HG02870 (cell line): ENCODE measurements around the gene SCMH1.

Experiments
- ATAC-seq: cut with Tn5 transposase; IDR thresholded peaks from one replicate; pipeline ENCODE4 v1.9.1; 2021; ENCODE audit warnings: mild to moderate bottlenecking, moderate library complexity; ENCODE audit not compliant: unreplicated experiment

The SCMH1 gene

DNA sequence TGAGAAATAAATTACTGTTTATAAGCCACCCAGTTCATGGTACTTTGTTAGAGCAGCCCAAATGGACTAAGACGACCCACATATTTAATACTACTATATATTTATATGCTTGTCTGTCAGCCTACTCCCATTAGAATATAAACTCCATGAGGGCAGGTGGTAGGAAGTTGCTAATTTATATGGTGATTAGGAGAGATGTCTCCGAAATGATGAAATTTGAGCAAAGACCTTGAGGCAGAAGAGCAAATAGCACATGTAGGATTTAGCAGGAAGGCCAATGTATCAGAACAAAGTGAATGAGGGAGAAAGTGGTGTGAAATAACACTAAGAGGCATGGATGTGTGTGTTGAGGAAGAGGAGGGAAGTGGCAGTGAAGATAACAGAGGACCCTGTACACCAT lies 210.0 kb downstream of the SCMH1 start:
- ATAC-seq = no peak

DNA sequence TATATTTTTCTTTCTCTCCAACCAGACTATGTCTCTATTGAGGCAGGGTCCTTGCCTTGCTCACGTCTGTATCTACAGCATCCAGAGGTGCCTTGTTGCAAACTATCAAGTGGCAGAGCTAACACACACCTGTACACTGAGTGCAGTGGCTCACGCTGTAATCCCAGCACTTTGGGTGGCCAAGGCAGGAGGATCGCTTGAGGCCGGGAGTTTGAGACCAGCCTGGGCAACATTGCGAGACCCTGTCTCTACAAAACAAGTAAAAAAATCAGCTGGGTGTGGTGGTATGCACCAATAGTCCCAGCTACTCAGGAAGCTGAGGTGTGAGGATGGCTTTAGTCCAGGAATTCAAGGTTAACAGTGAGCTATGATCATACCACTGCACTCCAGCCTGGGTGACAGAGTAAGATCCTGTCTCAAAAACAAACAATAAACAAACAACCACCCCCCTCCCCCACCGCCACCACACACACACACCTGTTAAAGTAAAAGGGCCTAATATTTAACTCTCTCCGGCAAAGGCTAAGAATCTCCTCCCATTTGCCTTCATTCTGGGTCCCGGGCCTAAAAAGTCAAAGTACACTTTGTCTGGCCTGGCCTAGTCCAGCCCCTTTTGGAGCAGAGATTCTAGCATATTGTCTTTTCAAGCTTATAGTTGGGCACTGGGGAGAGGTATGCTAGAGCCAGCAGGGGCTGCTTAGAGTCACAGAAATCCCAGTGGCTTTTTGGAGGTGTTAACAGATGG lies 211.1 kb downstream of the SCMH1 start:
- ATAC-seq = no peak

DNA sequence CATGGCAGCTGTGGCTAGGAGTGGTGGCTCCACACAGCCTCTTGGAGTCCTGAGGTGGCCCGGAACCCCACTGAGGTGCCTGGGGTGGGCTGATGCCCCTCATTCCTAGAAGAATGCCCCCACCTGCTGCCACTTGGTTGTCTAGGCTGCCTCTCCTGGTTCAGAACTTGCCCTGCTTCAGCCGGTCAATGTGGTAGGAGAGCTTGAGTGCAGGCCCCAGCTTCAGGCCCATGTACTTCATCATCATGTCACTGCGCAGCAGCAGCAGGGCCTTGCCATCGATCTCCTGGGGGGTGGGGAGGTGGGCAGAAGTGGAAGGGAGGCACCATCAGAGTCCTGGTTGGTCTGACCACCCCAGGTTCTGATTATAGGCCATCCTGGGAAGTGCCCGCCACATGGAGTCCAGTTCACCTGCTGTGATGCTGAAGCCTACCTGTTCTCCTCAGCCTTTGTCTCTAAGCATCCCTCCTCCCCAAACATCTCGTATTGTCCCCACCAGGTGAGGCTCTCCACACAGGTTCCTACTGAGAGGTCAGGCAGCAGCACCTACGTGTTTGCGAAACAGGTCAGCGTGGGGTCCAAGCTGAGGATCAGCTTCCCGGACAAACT lies 214.0 kb downstream of the SCMH1 start:
- no peak for ATAC-seq

DNA sequence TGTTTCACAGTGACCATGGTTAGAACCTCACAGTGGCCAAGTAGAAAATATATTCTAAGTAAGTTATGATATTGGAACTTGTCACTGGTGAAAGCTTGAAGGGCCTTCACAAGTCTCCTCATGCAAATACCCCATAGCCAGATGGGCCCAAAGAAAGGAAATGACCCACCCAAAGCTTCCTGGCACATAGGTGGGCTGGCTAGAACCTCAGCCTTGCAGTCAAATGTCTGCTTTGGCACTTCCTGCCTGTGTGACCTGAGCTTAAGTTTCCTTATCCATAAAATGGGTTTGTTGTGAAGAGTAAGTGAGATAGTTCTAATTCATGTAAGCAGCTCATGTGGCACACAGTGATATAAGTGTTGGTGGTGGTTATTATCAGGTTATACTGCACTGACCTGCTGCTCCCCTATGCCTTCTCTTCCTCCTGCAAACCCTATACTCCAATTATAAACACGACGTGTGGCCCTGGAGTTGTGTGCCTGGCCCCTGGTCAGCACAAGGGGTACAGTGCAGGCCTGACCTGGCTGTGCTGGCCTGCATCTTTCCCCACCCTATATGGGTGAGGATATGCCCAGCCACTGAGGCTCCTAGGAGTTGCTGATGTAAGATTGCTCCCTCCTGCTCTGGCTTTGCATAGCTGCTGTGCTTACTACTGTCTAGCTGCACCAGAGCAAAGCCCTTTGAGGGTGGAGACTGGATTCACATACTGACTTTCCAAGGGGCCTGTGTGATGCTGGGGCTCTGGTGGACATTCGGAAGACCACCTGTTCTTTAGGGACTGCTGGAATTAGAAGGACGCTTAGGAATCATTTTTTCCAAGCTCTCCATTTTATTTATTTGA lies 215.9 kb downstream of the SCMH1 start:
- no peak for ATAC-seq

DNA sequence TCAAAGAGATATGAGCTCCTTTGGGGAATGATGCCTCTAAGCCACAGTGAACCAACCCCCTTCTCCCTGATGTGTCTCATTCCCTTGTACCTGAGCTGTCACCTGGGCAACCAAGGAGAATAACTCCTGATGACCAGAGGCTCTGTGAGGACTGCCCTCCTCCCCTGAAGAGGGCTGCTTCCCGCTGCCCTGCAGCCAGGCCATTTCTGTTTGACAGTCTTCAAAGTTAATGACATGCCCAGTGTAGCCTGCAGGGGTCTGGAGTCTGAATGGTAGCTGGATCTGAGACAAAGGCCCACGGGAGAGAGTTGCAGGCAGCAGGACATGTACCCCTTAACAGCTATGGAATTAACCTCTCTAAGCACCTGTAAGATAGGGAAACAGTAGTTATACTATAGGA lies 217.2 kb downstream of the SCMH1 start:
- no peak for ATAC-seq

DNA sequence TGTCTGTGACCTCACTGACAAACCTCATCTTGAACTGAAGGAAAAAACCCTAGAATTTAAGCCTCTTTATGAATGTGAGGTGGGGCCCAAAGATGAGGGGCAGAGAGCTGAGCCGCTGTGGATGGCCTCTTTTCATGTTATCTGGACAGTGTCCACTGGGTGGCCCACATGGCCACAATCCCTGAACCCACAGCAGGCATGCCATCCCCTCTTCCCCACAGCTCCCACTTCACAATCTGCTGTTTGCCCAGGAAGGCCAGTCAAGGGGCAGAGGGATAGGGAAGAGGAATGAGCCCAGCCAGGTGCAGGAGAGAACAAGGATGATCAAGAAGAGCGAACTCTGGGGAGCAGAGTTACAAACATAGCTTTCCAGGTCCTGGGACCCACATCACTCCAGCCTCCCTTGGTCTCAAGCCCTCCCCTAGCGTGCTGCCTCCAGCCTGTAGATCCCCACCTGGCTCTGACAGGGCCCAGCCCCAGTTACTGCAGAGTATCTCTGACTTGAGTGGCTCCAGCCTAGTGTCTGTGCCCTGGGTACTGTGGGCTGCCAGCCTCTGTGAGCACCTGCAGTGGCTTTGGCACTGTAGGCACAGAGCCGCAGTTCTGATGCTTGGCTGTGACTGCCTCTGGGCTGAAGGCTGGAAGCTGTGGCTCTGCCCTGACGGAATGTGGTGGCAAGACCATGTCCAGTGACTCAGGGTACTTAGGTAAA lies 218.7 kb downstream of the SCMH1 start:
- no peak for ATAC-seq

DNA sequence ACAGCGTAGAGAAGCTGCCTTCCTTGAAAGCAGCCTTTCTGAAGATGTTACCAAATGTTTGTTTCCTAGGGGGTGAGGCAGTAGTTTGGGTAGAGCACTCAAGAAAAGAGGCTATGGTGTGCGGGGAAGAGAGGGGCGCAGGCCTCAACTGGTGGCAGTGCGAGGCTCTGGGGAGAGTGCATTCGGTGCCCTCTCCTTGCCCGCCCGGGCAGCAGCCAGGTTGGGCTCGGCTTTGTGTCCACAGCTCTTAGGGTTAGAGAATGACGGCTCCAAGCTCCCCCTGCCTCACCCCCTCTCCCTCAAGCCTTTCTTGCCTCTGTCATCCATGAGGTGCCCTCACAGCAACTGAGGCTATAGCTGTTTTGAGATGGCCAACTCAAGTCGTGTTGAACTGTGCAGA lies 219.7 kb downstream of the SCMH1 start:
- ATAC-seq = no peak

DNA sequence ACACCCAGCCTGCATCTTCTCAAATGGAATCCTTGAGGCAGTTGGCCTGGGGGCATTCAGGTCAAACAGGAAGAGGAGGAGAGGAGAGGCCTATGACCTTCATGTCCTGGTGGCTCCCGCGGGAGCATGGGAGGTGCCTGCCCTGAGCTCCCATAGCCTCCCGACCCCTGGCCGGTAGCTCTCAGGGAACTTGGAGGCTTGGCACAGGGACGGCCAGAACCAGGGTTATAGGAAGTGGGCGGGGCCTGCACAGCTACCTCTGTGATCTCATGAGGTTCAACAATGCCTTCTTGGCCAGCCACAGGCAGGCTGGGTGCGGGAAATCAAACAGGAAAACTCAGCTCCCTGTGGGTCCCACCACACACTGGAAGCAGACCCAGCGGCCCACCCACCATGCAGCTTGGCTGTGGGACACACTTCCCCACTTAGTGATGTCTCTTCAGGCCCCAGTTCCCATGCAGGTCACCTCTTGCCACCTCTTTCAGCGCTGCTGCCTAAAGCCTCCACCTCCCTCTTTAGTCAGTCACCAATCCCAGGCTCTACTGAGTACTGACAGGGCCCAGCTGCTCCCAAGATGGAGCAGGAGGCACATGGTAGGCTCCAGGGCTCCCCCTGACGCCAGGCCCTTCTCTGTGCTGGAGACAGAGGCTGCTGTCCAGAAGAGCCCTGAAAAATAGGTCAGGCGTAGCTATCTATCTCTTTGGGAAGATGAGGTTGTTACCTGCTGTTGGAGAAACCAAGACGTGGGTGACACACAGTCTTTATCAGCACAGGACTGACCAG lies 220.4 kb downstream of the SCMH1 start, which contains the start of gene SLFNL1:
Gene SLFNL1, minus strand, starts transcription at position 200 of the 783 bp plus-strand sequence. CDS start 1,065 bp downstream, outside the sequence.
- ATAC-seq = no peak

DNA sequence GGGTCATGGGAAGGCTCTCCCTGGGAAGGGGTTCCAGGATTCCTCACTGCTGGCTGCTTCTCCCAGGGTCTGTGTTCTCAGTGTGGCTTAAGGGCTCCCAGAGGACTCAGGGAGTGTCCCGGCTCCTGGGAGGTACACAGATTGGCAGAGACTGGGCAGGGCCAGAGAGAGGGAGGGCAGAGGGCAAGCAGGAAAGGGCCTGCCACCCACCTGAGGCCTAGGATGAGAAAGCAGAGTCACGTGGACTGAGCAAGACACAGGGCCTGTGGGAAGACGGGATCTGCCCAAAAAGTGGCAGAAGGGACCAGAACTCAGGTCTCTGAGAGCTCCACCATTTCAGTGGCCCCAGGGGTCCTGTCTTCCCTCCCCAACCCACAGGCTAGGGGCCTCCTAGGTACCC lies 221.5 kb downstream of the SCMH1 start:
- ATAC-seq = no peak

DNA sequence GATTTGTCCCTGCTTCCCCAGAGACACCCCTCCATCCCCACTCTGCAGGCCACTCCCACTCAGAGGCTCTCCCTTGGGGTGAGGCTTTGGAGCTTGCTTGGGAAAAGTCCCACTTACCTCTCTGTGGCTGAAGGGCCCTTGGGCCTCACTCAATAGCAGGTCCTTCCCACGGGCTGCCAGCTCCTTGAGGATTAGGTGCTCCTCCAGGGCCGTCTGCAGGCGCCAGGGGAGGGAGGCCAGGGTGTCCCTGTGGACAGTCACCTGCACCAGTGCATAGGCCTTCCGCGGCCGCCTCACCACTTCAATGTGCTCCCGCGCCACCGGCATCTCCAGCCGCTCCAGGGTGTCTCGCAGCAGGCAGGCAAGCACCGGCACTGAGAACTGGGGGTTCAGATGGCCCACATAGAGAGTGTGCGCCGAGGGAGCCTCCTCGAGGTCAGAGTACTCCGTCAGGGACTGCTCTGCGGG lies 222.0 kb downstream of the SCMH1 start:
- no peak for ATAC-seq

DNA sequence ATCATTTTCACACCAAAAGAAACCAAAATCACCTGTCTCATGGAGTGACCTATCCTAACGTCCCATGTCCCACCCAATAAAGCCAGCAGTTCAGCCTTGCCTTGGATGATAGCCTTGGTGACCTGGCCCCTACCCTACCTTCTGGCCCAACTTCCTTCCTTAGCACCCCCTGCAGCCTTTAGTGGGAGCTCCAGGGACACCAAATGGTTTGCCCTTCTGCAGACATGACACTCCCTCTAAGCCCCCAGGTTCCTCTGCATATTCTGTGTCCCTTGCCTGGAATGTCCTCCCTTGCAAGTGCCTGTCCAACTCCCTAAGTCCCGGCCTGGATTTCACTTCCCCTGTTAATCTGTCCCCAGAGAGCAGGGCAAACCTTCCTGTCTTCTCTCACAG lies 222.8 kb downstream of the SCMH1 start:
- ATAC-seq = no peak

DNA sequence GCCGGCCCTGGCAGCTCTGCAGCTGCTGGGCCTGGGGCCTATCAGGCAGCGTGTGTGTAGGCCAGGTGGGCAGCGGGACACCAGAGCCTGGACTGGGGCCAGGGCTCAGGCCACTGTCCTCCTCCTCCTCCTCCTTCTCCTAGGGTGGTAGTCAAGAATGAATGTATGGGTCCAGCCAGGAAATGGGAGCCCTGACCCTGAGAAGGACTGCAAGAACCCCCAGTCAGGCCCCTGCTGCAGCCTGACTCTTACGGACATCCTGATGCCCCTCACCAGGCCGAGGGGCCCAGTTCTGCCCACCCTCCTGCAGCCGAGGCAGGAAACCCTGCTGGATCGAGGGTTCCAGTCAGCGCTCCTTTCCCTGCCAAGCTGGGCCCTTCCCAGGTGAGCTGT lies 224.1 kb downstream of the SCMH1 start:
- ATAC-seq = no peak

DNA sequence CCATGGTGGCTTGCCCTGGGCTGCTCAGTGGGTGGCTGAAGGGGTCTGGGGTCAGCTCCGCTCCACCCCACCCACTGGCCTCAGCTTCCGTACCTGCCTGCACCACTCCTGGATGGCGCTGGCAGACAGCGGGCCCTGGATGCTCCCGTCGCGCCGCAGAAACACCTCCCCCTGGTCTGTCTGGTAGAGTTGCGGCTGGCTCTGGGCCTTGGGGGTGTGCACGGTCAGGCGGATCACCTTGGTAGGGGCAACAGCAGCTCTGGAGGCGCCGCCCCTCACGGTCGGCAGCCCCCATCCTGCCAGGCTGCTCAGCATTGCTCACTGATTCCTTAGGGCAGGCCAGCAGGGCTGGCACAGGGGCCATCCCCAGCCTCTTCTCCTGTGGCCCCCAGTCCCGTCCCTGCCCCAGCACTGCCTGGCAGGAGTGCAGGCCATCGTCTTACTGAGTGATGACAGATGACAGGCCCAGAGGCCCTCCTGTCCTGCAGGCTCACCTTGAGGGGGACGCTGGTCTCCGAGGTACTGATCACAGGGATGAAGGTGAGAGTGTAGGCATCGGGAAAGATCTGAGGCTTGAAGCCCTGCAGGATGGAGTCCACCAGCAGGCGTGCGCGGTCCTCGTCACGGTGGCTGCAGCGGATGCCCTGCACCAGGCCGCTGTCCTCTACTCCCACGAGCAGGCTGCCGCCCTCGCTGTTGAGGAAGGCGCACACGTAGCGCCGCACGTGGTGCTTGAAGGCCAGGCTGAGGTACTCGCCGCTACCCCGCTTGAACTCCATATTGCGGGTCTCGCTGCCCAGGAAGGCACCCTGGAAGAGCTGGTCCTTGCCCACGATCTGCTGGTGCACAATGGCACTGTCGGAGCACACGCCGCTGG lies 224.7 kb downstream of the SCMH1 start:
- ATAC-seq = no peak

DNA sequence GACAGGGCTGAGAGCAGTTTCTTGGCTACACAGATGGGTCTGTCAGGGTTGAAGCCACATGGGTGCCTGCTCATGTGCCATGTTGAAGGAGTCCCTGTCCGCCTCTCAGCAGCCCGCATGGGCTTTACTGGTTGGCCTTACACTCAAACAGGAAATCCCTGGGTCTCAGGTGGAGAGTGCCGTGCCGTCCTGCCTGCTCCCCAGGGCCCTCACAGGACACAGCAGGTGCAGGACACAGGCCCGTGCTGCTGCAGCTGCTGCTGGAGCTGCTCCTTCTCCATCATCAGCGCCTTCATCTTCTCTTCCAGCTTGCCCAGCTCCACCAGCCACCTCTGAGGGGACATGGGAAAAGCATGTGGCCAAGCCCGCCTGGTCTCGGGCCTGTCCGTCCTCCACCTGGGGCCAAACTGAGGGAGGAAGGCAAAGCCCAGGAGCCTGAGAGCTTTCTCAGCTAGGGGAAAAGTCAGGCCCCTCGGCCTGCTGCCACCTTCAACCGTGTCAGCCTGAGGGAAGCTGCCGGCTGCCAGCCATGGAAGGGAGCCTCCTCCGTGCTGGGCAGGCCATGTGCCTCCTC lies 226.1 kb downstream of the SCMH1 start:
- no peak for ATAC-seq

DNA sequence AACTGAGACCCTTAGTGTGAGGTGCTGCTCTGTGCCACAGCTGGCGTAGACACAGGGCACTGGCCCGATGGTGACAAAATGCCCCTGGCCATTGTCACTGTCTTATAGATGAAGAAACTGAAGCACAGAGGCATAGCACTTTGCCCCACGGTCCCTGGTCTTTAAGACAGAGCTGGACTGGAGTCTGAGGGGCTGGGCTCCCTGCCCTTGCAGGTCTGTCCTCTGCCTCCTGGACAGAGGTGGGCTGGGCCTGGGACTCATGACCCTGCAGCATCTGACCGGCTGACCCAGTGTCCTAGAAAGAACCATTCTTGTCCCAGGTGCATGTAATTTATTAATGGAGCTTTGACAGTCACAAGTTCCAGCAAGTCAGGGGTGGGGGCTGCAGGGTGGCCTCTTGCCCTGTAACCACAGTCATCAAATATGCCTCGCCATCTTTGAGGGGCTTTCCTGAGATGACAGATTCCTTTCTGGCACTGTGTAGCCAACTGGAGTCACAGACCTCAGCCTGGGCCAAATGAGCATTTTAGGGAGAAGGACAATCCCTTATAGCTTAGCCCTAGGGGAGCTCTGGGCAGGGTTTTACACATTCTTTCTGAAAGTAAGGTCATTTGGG lies 226.7 kb downstream of the SCMH1 start:
- no peak for ATAC-seq

DNA sequence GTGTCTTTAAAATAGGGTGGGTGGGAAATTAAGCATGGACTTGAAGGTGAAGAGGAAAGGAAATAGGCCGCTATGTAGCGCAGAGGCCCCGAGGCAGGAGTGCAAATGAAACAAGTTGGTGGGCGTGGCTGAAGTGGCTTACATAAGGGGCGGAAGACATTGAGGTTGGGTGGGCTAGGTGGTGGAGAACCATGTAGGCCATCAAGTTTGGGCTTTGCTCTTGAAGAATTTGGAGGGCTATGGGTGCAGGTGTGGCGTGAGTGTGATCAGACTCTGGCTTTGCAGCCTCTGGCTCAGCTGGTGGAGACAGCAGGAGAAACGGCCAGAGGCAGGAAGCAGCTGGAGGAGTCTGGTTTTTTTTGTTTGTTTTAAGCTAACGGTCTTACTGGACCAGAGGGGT lies 227.2 kb downstream of the SCMH1 start:
- no peak for ATAC-seq

DNA sequence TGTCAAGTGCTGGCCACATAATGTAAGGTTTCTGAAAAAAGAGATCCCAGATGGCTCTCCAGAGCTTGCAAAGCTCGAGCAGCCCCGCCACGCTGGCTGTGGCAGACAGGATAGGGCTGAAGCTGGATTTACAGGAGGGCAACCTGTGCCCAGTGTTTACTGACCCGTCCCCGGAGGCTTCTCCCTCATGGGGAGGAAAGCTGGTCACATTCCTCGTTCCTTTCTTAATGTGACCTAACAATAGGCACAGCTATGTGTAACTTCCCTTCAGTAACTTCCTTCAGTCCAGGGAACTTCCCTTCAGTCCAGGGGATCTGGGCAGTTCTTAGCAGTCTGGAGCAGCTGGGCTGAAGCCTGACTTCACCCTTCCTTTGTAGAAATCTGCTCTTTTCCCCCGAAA lies 228.3 kb downstream of the SCMH1 start:
- ATAC-seq = no peak

DNA sequence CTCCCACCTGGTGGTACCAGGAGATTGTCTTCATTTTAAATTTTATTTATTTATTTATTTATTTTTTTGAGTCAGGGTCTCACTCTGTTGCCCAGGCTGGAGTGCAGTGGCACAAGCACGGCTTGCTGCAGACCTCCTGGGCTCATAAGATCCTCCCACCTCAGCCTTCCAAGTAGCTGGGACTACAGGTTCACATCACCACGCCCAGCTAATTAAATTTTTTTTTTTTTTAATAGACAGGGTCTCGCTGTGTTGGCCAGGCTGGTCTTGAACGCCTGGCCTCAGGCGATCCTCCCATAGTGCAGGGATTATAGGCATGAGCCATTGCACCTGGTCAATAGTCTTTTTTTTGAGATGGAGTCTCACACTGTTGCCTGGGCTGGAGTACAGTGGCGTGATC lies 229.1 kb downstream of the SCMH1 start:
- ATAC-seq = no peak

DNA sequence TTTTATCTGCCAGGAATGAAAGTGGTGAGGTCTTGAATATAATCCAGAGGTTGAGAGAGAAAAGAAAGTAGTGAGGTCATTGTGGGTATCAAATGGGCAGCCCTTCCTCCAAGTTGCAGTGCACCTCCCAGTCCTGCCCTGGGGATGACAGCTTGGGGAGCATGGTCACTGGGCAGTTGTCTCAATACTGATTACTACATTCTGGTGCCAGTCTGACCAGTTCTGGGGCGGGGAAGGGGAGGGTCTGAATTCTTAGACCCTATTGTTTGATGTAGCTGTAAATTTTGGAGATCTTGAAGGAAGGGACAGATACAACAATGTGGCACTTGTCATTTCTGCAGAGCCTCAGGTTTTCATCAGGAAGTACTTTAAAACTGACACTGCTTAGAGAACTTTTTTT lies 231.8 kb downstream of the SCMH1 start:
- no peak for ATAC-seq
